Panc1 (cell line): ENCODE measurements around the gene GPR152. TPM values are rescaled to one million over a fixed set of nuclear protein-coding genes. Genes with fewer than 3 reads are reported as not detected.

Experiments
- ATAC-seq: fragments of 200-7000 bp; cut with Tn5 transposase; 2 replicates; pipeline ENCODE4 v1.9.1; 2020; ENCODE audit warnings: mild to moderate bottlenecking, moderate library complexity
- BruUV-seq: library from RNA; stranded (reverse); fragments of 400-500 nt; replicated peaks from 2 replicates; lab custom pipeline; 2021; lab: Mats Ljungman, UMichigan
- CTCF ChIA-PET: fragments of 300-600 bp; sonication (Branson Sonifier 250); formaldehyde crosslinking; loops from one replicate; lab custom pipeline; 2022; ENCODE audit warnings: antibody characterized with exemption; lab: Charles Lee
- POLR2A ChIA-PET: fragments of 300-600 bp; sonication (Branson Sonifier 250); formaldehyde crosslinking; loops from one replicate; lab custom pipeline; 2022; ENCODE audit warnings: antibody characterized with exemption; lab: Charles Lee
- DNase-seq: peaks from one replicate; pipeline ENCODE4 v3.0.0-alpha.2; 2010; ENCODE audit warnings: low read depth, low spot score
- H3K27ac ChIP-seq: 2 replicates; pipeline ENCODE4 v1.5.1; 2011; ENCODE audit warnings: mild to moderate bottlenecking, low read length, inconsistent platforms
- H3K27me3 ChIP-seq: fragments of 200-500 bp; sonication (Bioruptor generic); 2 replicates; pipeline ENCODE4 v1.6.0; 2014; ENCODE audit warnings: low read length, inconsistent platforms; ENCODE audit not compliant: control insufficient read depth, insufficient read depth
- H3K36me3 ChIP-seq: fragments of 200-500 bp; sonication (Bioruptor generic); 2 replicates; pipeline ENCODE4 v1.5.1; 2014; ENCODE audit warnings: inconsistent platforms, mild to moderate bottlenecking, low read length, moderate library complexity; ENCODE audit not compliant: control insufficient read depth, insufficient read depth
- H3K4me1 ChIP-seq: 2 replicates; pipeline ENCODE4 v1.5.1; 2011; ENCODE audit warnings: inconsistent platforms, mild to moderate bottlenecking, low read length, moderate library complexity; ENCODE audit not compliant: control insufficient read depth, insufficient read depth
- H3K4me3 ChIP-seq, 2 experiments: 2 replicates each; pipeline ENCODE4 v1.5.1; 2011 to 2012; ENCODE audit warnings: low read depth in 2 of 2, low read length in 2 of 2, mild to moderate bottlenecking in 2 of 2, inconsistent platforms in 1 of 2, moderate library complexity in 1 of 2
- H3K9me3 ChIP-seq: fragments of 200-500 bp; sonication (Bioruptor generic); 2 replicates; pipeline ENCODE4 v1.5.1; 2014; ENCODE audit warnings: low read depth, mild to moderate bottlenecking, inconsistent platforms, low read length, moderate library complexity; ENCODE audit not compliant: control insufficient read depth, insufficient read depth
- CTCF ChIP-seq: fragments of 450-650 bp; IDR thresholded peaks from 2 replicates; pipeline ENCODE4 v1.5.1; 2017; ENCODE audit warnings: mild to moderate bottlenecking
- POLR2AphosphoS5 ChIP-seq: IDR thresholded peaks from 2 replicates; pipeline ENCODE4 v1.6.1; 2012; ENCODE audit warnings: mild to moderate bottlenecking, low read depth, low read length, moderate library complexity
- SIN3A ChIP-seq: IDR thresholded peaks from 2 replicates; pipeline ENCODE4 v1.6.1; 2012; ENCODE audit warnings: low read depth, mild to moderate bottlenecking, low read length, moderate library complexity, borderline replicate concordance; ENCODE audit not compliant: insufficient read depth
- TCF7L2 ChIP-seq: IDR thresholded peaks from 2 replicates; pipeline ENCODE4 v1.6.1; 2011; ENCODE audit warnings: mild to moderate bottlenecking, low read depth, low read length, inconsistent platforms
- in situ Hi-C: cut with HindIII; loops from 2 replicates; pipeline ENCODE4 v1.10.0; 2016; ENCODE audit warnings: low sequenced_read_pairs, low pct_unique_long_range_greater_than_20kb
- intact Hi-C: fragments of 100-400 bp; cut with micrococcal nuclease; formaldehyde crosslinking; loops from one replicate; pipeline ENCODE4 v1.10.0; 2022; ENCODE audit not compliant: unreplicated experiment
- total RNA-seq: library from RNA; stranded (reverse); gene quantifications from one replicate; pipeline ENCODE4 v1.2.1, GENCODE V29; 2021; ENCODE audit not compliant: unreplicated experiment
- TF ChIP-seq, protein P1 (sequence below), 2 experiments: IDR thresholded peaks; 2 replicates each; pipeline ENCODE4 v1.6.1; 2011 to 2012; ENCODE audit warnings: low read depth in 2 of 2, control low read depth in 1 of 2, low read length in 1 of 2, mild to moderate bottlenecking in 1 of 2, moderate library complexity in 1 of 2; ENCODE audit not compliant: insufficient read depth in 1 of 2

The GPR152 gene
- total RNA-seq, 1 experiment from 2014 or later: not detected

DNA sequence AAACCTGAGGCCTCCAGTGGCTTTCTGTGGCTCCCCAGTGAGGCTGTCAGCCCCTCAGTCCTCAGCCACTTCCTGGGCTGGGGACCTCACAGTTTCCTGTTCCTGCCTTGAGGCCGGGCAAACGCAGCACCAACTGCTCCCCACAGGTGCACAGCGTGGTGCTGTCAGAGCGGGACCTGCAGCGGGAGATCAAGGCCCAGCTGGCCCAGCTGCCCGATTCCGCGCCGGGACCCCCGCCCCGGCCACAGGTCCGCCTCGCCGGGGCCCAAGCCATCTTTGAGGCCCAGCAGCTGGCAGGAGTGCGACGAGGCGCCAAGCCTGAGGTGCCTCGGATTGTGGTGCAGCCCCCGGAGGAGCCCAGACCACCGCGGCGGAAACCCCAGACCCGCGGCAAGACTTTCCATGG, 43.3 kb downstream of the GPR152 start:
- TF ChIP-seq CTCF (no peak), TCF7L2 (no peak), POLR2AphosphoS5 (no peak), SIN3A (no peak)
- TF ChIP-seq, protein P1, sequence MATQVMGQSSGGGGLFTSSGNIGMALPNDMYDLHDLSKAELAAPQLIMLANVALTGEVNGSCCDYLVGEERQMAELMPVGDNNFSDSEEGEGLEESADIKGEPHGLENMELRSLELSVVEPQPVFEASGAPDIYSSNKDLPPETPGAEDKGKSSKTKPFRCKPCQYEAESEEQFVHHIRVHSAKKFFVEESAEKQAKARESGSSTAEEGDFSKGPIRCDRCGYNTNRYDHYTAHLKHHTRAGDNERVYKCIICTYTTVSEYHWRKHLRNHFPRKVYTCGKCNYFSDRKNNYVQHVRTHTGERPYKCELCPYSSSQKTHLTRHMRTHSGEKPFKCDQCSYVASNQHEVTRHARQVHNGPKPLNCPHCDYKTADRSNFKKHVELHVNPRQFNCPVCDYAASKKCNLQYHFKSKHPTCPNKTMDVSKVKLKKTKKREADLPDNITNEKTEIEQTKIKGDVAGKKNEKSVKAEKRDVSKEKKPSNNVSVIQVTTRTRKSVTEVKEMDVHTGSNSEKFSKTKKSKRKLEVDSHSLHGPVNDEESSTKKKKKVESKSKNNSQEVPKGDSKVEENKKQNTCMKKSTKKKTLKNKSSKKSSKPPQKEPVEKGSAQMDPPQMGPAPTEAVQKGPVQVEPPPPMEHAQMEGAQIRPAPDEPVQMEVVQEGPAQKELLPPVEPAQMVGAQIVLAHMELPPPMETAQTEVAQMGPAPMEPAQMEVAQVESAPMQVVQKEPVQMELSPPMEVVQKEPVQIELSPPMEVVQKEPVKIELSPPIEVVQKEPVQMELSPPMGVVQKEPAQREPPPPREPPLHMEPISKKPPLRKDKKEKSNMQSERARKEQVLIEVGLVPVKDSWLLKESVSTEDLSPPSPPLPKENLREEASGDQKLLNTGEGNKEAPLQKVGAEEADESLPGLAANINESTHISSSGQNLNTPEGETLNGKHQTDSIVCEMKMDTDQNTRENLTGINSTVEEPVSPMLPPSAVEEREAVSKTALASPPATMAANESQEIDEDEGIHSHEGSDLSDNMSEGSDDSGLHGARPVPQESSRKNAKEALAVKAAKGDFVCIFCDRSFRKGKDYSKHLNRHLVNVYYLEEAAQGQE (IDR thresholded peaks at IDR 0.05; ENCODE audit: insufficient read depth in 1 of 2, low read depth in 2 of 2, low read length in 1 of 2): no peak
- Histone ChIP-seq H3K4me3 (no peak overlapping the region), H3K27ac (no peak overlapping the region), H3K27me3 (no peaks in the 10 kb centered on the region), H3K4me1 (peaks cover 15% of the 10 kb centered on the region), H3K9me3 (no peaks in the 10 kb centered on the region), H3K36me3 (no peaks in the 10 kb centered on the region)
- no peak for ATAC-seq
- ChIA-PET CTCF (no interaction called here), POLR2A (no interaction called here)
- BruUV-seq: no TSS peak
- intact Hi-C loops: no loop called here
- in situ Hi-C loops: no loop called here
- DNase-seq: no peak

DNA sequence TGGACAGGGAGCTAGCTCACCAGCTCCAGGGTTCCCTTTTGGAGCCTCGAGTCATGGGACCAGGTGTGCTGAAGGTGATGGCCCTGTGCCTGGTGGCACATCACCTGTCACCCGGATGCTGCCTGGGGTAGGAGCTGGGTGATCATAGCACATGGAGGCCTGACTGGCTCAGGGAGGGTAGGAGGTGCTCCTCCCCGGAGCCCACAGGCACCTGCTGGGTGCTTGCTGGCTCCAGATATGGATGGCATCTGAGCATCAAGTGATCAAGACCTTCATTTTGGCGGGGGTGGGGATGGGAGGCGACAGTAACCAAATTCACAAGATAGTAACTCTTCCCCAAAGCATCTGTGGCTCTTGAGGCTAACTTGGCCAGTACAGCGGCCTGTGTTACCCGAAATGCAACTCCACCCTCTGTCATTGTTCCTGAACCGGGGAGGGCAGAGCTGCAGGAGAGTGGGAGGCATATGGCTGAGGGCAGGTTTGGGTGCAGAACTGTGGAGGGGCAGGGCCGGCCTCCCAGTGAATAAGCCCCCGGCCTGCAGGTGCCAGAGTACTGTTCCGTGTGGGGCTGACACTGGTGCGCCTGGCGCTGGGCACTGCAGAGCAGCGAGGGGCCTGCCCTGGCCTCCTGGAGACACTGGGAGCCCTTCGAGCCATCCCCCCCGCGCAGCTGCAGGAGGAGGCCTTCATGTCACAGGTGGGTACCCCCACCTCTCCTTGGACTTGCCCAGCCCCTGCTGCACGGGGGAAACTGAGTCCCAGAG, 43.9 kb downstream of the GPR152 start:
- DNase-seq: no peak
- TF ChIP-seq POLR2AphosphoS5: no peak
- no peak for TF ChIP-seq SIN3A
- no peak for TF ChIP-seq TCF7L2
- no peak for TF ChIP-seq CTCF
- TF ChIP-seq, protein P1 (IDR thresholded peaks at IDR 0.05; ENCODE audit: insufficient read depth in 1 of 2, low read depth in 2 of 2, low read length in 1 of 2): no peak
- ATAC-seq: no peak
- no peaks in the 10 kb centered on the region for H3K9me3 ChIP-seq
- POLR2A ChIA-PET: interaction anchor here (0.6 to 0.7 kb wide), 2 partner anchors 28 to 57 kb away, joined by 3 to 8 read pairs; no protein-coding TSS in a partner anchor
- BruUV-seq: no TSS peak
- peaks cover 15% of the 10 kb centered on the region for H3K4me1 ChIP-seq
- no peak overlapping the region for H3K4me3 ChIP-seq
- no peak overlapping the region for H3K27ac ChIP-seq
- intact Hi-C loops: no loop called here
- H3K27me3 ChIP-seq: no peaks in the 10 kb centered on the region
- H3K36me3 ChIP-seq: no peaks in the 10 kb centered on the region
- CTCF ChIA-PET: interaction anchor here (0.6 kb wide), 1 partner anchor 51 kb away, joined by 5 read pairs; no protein-coding TSS in a partner anchor
- in situ Hi-C loops: no loop called here
